Activated CD8-positive, alpha-beta memory T cell treated with anti-CD3 and anti-CD28 coated beads for 36 hours (primary cell): ENCODE data around the gene VSNL1. TPM values are rescaled to one million over a fixed set of nuclear protein-coding genes. Genes with fewer than 3 reads are reported as not detected.
"Not testable (repeated sequence)": the region's sequence is repeated elsewhere in the genome, so short reads cannot be mapped to it uniquely, and the experiment has no call there.

ENCODE experiments used
- CTCF ChIA-PET: fragments of 350-600 bp; sonication (Branson Sonifier 250); formaldehyde crosslinking; loops from one replicate; lab custom pipeline; 2021; ENCODE audit warnings: antibody characterized with exemption; lab: Charles Lee
- POLR2A ChIA-PET: fragments of 350-600 bp; sonication (Branson Sonifier 250); formaldehyde crosslinking; loops from one replicate; lab custom pipeline; 2021; ENCODE audit warnings: antibody characterized with exemption; lab: Charles Lee
- total RNA-seq, 2 experiments: library from RNA; stranded (reverse); gene quantifications; one replicate each; pipeline ENCODE4 v1.2.3, GENCODE V29; 2021

The VSNL1 gene
- total RNA-seq, 2 experiments from 2014 or later: not detected

DNA sequence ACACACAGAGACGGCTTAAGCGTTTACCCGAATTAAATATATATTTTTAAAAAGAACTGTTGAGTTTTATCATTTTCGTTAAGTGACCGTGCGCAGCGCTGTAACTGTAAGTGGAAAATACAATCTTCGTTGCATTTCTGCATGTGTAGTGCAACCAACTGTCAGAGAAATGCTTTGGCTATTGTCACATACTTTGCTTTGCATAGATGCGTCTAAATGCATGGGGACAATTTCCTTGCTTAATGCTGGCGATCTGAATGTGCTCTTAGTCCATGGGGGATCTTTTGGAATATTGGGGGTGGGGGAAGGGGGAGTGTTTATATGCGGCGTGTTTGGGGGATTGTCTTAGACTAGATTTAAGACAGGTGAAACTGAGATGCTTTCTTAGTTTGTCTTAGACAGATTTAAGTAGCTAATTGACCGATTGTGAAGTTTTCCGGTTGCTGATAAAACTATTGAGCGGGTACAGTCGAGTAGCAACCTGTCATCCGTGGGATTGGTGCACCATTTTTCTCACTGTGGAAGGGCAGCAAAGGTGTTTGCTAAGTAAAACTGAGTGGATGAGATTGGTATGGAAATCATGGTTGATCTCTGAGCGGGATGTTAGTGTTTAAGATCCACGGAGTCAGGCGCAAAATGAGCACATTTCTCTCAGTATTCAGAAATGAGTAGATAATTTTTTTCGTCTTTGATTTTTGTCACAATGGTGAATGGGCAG, 476 bp downstream of the VSNL1 start:
- ChIA-PET POLR2A (no interaction called here), CTCF (no interaction called here)

DNA sequence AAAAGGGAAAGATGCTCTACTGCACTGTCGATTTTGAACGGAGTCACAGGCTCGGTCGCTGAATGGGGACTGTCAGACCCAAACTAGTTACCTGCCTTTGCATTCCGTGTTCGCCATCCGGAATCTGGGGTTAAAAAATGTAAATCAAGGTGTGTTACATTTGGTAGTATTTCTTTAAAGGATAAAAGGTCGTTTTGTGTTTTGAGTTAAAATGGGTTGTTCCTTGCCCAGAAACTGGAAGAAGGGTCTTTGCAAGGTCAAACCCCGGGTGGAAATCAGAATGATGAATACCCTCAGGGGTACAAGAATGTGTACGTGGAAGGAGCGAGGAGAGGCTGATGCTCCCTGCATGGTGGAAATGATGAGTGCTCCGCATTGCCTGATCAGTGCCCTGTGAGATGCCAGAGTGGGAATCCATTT, 1.0 kb downstream of the VSNL1 start:
- POLR2A ChIA-PET: no interaction called here
- CTCF ChIA-PET: no interaction called here

DNA sequence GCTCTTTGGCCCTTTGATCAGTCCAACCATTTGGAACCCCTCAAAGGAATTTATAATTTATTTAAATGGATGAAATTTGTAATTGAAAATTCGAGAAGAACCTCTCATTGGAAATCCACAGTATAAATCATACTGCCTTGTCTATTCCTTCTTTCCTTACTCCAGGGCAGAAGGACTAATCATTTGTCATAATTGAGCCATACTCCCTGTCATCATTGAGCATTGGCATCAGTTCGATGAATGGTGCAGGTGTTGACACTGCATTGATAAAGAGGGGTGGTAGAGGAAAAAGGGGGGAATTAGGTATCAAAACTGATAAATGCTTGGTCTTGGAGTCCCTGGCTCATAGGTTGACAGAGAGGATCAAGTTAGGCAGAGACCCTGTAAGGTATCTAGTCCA, 2.0 kb downstream of the VSNL1 start:
- CTCF ChIA-PET: no interaction called here
- POLR2A ChIA-PET: no interaction called here

DNA sequence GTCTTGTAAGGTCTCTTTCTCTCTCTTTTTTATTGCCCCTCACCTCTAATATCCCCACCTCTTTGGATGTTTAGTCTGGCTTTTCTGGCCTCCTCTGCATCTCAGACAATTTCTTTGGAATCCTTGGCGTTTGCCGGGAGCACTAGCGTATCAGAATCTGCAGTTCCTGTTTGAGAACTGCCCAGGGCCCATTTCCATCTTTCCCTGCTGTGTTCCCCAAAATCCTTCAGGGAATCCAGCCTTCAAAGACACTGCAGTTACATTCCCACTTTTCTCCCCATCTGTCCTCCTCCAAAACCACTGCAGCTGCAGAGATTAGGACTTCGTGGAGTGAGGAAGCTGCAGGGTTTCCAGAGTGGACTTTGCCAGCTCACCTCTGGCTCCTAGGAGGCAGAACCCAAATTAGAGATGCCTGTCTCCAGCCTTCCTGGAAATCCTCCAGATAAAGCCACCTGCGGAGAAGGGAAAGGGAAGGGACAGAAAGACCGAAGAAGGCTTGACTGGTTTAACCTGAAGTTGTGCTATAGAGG, 2.7 kb downstream of the VSNL1 start:
- POLR2A ChIA-PET: no interaction called here
- CTCF ChIA-PET: no interaction called here

DNA sequence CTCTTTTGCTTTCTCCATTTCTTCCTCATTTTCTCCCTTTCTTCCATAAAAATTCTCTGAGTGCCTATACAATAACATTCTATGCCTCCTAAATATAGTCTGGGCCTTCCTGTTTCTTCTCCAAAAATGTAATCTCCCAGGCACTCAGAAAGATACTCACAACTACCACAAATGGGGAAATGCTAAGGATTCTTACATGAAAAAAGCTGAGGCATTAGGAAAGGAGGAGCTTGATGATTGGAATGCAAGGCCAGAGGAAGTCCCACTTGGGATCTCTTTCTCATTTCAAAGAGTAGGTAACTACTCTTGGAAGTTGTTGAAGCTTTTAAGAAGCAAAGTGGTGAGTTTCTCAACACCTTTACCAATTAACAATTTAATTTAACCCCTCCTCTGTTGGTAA, 3.4 kb downstream of the VSNL1 start:
- ChIA-PET CTCF (no interaction called here), POLR2A (no interaction called here)

DNA sequence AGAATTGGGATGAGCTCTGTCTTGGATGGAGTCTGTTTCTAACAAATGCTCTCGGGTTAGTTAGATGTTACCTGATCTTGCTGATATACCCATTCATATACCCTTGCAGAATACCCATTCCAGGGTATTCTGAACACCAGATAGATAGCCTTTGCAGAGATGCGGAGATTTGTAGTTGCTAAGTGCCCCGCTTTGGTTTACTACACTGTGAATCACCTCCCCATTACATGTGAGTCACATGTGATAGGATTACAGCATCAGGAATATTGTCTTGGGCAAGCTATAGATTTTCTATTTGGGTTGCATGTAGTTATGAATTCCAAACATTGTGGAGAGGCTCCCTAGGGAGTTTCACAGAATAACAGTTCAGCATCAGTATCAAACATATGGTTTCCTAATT, 3.8 kb downstream of the VSNL1 start:
- POLR2A ChIA-PET: no interaction called here
- CTCF ChIA-PET: no interaction called here

DNA sequence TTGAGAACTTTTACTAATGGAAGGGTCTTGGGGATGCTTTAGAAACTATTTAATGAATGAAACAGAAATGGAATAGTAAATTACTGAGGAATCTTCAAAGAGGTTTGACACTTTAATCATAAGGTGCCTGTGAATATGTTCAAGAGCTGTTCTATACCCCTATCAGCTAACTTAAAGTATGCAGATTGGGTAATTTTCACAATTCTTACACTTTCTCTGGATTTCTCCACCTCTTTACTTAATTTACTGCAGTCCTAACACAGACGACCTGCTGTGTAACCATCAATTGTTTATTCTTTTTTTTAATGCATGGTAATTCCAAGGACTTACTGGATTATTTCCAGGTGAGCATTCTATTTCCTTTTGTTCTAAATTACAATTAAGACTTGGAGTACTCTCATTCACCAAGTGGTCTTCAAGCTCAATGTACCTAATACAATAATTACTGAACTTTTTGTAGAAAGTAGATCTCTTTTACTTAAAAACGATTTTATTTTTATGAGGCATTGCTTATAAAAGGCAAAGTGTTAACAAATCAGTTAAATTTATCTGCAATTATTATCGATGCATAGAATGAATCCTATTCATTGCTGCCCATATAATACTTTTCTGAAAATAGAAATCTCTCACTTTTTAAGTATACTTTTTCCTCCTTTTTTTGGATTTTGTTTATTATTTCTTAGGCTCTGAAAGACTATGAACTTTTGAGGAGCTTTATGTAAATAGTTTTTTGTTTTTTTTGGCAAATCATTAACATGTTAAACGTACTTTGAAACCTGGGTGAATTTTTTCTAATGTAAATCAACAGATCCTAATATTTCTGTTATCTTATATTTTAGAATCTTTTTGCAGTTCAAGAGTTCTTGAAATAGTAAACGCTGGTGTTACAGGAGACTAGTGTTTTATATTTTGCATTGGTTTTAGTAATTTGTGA, 5.5 kb downstream of the VSNL1 start:
- CTCF ChIA-PET: no interaction called here

DNA sequence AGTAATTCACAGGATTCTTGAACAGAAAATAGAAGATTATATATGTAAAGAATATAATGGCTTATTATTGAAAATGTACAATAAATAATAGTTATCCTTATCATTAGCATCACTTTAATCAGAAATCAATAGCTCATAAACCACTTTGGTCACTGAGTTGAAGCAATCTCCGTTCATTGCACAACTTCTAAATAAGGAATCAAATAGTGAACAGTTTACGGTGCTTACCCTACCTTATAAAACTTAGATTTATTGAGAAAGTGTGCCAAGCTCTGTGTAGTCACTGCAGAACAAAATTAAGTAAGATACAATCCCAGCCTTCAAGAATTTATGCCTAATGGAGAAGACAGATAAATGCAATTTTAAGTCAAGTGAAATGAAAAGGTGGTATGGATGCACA, 6.7 kb downstream of the VSNL1 start:
- POLR2A ChIA-PET: no interaction called here
- CTCF ChIA-PET: no interaction called here

More for the DNA sequence above, 5.5 kb downstream of the VSNL1 start:
- POLR2A ChIA-PET: no interaction called here

DNA sequence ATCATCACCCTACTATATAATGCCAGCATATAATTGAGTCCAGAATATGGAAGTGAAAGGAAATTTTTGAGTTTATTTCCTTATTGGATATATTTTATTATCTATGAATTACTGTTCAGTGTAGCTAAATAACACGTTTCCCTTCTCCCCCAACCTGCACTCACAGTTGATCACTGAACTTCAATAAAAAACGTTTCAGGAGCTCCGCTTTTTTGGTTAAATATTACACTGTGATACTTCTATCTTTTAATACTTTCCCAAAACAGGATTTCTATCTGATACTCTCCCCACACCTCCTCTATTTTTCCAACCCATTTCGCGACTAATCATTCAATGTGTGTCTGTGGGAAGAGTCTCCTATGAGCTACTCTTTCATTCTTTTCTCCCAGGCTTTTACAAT, 7.2 kb downstream of the VSNL1 start:
- POLR2A ChIA-PET: no interaction called here
- CTCF ChIA-PET: no interaction called here

DNA sequence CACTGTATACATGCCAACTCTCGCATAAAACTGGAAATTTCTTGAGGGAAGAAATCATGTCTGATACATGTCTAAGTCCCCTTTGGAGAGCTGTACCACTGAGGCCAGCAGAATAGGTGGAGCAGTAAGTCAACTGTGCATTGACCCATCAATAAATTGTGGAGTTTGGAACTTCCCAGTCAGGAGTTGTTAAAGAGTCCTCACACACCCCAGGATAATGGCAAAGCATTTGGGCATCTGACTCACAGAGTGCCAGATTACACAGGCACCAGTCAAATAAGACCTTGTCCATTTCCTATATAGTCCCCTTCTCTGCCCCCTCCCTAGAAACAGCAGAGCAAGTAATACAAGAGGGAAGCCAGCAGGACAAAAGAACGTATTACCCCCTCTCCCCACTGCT, 10.4 kb downstream of the VSNL1 start:
- POLR2A ChIA-PET: no interaction called here
- CTCF ChIA-PET: no interaction called here

DNA sequence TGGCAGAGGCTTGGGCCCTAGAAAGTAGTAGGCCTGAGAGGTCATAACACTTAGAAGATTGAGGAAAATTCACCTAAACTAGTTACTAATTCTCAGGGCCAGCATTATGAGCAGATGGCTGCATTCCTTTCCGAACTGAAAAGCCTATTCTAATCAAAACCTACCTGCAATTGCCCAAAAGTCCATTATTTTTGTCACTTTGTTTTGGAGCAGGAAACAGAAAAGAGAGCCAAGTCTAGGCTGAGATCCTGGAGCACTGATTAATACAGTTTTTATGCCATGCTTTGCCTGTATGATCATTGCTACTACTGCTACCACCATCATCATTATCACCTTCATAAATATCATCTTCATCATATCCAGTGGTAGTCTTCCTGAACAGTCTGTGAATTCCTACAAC, 14.7 kb downstream of the VSNL1 start:
- CTCF ChIA-PET: no interaction called here
- POLR2A ChIA-PET: no interaction called here

DNA sequence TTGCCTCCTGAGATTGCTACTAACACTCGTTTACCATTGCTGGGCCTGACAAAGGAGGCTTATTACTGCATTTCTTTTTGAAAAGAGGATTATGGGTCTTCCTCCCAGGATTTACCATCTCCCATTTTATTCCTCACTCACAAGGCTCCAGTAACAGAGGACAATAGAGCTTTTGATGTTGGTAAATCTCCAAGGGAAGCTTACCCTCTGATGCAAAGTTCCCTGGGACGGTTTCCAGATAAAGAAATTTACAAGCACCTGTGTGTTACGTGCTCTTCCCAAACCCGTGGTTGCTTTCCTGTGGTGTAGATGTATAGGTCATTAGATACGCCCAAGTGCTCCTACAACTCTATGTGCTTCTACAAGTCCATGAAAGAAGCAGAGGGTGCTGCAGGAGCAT, 17.1 kb downstream of the VSNL1 start:
- CTCF ChIA-PET: no interaction called here
- POLR2A ChIA-PET: no interaction called here

DNA sequence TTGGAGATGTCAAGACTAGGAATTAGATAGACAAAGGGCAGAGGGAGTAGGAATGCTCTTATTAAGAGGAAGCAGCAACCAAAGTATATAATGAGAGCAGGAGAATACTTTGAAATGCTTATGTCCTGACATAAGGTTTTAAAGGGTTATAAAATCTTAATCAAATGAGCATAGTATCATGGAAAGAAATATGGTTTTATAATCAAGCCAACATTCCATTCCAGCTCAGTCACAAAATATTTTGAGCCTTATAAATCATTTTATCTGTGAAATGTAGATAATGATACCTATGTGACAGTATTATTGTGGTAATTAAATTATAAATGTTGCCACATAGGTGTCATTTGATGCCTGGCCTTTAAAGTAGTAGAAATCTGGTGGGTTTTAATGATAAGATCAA, 17.6 kb downstream of the VSNL1 start:
- CTCF ChIA-PET: no interaction called here
- POLR2A ChIA-PET: no interaction called here

DNA sequence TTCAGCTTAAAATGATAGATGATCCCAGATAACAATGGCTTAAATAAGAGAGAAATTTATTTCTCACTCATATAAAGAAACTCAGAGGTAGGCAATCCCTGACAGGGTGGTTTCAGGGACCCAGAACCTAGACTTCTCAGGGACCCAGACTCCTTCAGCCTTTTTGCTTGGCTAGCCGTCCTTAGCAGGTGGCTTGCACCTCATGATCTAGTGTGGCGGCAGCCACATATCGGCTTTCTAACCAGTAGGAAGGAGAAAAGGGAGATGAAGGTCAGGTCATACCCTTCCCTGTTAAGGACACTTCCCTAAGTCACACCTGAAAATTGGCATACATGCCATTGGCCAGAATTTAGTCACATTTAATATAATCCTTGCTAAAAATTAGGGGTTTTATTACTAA, 18.4 kb downstream of the VSNL1 start:
- ChIA-PET POLR2A (no interaction called here), CTCF (no interaction called here)

DNA sequence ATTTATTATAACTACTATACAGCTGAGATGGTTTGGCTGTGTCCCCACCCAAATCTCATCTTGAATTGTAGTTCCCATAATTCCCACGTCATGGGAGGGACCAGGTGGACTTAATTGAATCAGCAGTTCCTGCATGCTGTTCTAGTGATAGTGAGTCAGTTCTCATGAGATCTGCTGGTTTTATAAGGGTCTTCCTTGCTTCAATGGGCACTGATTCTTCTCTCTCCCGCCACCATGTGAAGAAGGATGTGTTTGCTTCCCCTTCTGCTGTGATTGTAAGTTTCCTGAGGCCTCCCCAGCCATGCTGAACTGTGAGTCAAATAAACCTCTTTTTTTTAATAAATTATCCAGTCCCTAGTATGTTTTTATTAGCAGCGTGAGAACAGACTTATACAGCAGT, 25.2 kb downstream of the VSNL1 start:
- CTCF ChIA-PET, POLR2A ChIA-PET: not testable (repeated sequence)

DNA sequence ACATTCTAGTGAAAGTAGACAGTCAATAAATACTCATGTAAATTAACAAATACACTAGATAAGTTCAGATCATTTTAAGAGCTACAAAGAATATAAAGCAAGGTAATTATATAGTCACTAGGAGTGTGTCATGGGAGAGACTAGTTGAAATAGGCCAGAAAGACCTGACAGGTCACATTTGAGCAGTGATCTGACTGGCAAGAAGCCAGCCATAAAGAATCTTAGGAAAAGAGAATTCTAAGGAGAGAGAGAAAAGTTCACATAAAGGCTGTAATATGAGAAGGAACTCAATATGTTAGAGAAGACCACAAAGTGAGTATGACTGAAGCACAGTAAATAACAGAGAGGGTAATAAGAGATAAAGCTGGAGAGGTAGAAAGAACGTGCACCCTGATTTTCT, 31.2 kb downstream of the VSNL1 start:
- CTCF ChIA-PET: no interaction called here
- POLR2A ChIA-PET: no interaction called here

DNA sequence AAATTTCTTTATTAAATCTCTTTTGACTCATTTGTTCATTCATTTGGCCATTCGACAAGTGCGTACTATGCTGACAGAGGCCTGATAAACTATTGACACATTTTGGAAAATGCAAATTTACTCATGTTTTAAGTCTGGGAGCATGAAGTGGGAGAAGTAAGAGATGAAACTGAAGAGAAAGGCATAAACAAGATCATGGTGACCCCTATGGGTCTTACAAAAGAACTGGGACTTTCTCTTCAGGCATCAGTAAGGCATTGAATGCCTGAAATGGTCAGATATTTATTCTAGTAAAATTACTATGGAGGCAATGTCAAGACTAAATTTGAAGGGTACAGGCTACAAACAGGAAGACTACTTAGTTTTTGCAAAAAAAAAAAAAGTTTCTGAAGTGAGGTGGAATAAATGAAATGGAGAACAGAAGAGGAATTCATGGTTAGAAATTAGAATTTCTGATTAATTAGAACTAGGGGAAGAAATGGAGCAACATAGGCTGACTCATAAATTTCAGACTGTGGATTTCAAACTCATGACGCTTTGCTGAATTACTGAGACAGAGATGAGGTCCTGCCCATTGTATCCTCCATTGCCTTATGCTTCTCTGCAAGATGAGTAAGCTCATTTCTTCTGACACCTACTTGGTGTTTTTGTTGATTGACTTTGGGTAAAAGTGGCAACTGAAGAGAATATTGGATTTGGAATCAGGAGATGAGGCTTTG, 32.7 kb downstream of the VSNL1 start:
- POLR2A ChIA-PET: no interaction called here
- CTCF ChIA-PET: no interaction called here

DNA sequence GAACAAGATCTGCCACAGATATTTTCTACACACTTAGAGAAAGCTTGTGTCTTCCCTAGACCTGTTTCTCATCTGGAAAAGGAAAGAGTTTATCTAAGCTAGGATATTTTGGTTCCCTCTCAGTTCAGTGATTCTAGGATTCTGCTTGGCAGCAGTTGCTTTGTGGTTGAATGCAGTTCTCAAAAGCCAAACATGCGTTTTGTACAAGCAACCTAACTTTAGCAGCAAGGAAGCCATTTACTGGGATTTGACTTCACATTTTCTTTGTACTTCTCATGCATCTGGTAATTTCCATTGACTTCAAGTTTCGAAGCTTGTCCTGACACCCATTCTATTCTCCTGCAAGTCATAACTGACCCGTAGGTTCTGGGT, 33.3 kb downstream of the VSNL1 start:
- CTCF ChIA-PET: no interaction called here
- POLR2A ChIA-PET: no interaction called here

DNA sequence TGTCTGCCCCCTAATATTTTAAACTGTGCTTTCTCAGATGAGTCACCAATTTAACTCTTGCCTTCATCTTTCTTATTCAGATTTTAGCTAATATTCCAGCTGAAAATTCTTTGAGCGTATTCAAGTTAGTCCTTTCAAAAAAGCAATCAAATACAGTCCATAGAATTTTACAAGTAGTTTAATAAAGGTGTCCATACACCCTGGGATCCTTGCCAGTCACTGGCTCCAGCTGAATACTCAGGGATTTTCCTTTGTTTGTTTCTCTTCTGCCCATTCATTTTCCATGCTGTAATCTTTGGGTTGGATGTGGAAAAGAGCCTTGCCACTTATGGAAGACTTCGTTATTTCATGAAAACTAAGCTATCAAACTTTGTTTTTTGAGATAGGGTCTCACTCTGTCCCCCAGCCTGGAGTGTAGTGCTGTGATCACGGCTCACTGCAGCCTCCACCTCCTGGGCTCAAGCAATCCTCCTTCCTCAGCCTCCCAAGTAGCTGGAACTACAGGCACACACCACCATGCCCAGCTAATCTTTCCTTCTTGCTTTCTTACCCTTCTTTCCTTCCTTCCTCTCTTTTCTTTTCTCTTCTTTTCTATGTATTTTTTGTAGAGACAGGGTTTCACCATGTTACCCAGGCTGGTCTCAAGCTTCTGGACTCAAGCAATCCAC, 34.0 kb downstream of the VSNL1 start:
- CTCF ChIA-PET: no interaction called here
- POLR2A ChIA-PET: no interaction called here

DNA sequence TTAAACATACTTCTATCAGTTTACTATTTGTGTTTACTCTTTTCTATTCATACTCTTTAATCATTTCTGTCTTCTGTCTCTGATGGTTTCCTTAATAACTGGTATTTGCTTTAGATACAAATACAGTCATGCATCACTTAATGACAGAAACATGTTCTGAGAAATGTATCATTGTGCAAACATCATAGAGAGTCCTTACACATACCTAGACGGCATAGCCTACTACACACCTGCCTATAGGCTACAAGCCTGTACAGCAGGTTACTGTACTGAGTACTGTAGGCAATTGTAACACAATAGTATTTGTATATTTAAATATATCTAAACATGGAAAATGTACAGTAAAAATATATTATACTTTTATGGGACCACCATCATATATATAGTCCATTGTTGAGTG, 36.3 kb downstream of the VSNL1 start:
- ChIA-PET CTCF (no interaction called here), POLR2A (no interaction called here)
